ENCODE results near the gene ZNF354B.
"Not testable (repeated sequence)": the region's sequence is repeated elsewhere in the genome, so short reads cannot be mapped to it uniquely, and the experiment has no call there.

ZNF354B gene

DNA sequence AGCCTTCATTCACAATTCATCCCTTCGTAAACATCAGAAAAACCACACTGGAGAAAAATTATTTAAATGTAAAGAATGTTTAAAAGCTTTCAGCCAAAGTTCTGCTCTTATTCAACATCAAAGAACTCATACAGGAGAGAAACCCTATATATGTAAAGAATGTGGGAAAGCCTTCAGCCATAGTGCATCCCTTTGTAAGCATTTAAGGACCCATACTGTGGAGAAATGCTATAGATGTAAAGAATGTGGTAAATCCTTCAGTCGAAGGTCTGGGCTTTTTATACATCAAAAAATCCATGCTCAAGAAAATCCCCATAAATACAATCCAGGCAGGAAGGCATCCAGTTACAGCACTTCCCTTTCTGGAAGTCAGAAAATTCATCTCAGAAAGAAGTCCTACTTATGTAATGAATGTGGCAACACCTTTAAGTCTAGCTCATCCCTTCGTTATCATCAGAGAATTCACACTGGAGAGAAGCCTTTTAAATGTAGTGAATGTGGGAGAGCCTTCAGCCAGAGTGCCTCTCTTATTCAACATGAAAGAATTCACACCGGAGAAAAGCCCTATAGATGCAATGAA lies 23.5 kb downstream of the ZNF354B start:
- not testable (repeated sequence) for DNase-seq (ENCODE audit: extremely low read depth in 1 of 2, low read depth in 1 of 2)

DNA sequence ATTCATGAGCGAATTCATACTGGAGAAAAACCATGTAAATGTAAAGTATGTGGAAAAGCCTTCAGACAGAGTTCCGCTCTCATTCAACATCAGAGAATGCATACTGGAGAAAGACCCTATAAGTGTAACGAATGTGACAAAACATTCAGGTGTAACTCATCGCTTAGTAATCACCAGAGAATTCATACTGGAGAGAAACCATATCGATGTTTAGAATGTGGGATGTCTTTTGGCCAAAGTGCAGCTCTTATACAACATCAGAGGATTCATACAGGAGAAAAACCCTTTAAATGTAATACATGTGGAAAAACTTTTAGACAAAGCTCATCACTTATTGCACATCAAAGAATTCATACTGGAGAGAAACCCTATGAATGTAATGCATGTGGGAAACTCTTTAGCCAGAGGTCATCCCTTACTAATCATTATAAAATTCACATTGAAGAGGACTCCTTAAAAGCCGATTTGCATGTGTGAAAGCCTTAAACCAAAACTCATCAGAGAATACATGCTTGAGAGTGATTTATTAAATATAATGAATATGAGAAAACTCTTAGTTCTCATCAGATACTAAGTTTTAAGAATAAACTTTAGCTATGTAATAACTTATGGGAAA lies 24.2 kb downstream of the ZNF354B start:
- no peak for DNase-seq (ENCODE audit: extremely low read depth in 1 of 2, low read depth in 1 of 2)

- DNase-seq (ENCODE audit: extremely low read depth in 1 of 2, low read depth in 1 of 2), result no peak
Measured at GRCh38 chr5:178895615-178896571, 36.1 kb downstream of the ZNF354B start, which contains the start of gene ZFP2. Gene ZFP2 (plus strand): TSS chr5:178895913. CDS start chr5:178931314, 35,401 bp downstream.

GRCh38 chr5:178899289-178899688 lies 39.5 kb downstream of the ZNF354B start:
- no peak for DNase-seq (ENCODE audit: extremely low read depth in 1 of 2, low read depth in 1 of 2)

GRCh38 chr5:178902849-178903248 lies 43.1 kb downstream of the ZNF354B start:
- DNase-seq (ENCODE audit: extremely low read depth in 1 of 2, low read depth in 1 of 2), result no peak

DNA sequence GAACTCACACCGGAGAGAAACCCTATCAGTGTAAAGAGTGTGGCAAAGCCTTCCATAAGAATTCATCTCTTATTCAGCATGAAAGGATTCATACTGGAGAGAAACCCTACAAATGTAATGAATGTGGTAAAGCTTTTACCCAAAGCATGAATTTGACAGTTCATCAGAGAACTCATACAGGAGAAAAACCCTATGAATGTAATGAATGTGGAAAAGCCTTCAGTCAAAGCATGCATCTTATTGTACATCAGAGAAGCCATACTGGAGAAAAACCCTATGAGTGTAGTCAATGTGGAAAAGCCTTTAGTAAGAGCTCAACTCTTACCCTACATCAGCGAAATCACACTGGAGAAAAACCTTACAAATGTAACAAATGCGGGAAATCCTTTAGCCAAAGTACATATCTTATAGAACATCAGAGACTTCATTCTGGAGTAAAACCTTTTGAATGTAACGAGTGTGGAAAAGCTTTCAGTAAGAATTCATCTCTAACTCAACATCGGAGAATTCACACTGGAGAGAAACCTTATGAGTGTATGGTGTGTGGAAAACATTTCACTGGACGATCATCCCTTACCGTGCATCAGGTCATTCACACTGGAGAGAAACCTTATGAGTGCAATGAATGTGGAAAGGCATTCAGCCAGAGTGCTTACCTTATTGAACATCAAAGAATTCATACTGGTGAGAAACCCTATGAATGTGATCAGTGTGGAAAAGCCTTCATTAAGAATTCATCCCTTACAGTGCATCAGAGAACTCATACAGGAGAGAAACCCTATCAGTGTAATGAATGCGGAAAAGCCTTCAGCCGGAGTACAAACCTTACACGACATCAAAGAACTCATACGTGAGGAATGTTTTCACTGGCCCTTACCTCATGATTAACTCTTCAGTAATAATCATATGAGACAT lies 72.3 kb downstream of the ZNF354B start:
- DNase-seq (ENCODE audit: extremely low read depth in 1 of 2, low read depth in 1 of 2), result no peak

Data from stimulated activated CD8-positive, alpha-beta memory T cell treated with anti-CD3 and anti-CD28 coated beads, Interleukin-7, amount 100 ng/mL, for 48 hours (primary cell).